NOMO-1 treated with DMSO at 0.1 percent for 48 hours (cell line): Measurements from ENCODE around the gene NTMT2.

ENCODE experiments used
- DNase-seq: peaks from one replicate; lab custom pipeline; 2025; ENCODE audit not compliant: unreplicated experiment; lab: John Stamatoyannopoulos, UW

NTMT2 gene

DNA sequence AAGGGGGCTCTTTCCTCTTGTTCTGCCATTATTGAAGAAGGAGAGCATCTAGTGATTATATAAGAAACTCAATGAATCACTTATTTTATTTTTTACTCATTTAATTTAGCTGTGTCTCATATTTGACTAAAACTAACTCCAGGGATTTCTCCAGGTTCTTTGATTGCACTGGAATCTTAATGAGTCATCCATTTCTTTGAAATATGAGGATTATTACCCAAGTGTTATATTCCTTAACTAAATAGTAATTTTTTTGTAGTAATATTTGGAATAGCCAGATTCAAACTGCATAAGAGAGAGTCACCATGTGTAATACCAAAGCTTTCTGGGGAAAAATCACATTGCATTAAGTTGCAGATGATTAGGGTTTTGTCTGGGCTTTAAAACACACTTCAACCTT is 59.5 kb downstream of the NTMT2 start:
- DNase-seq: no peak

DNA sequence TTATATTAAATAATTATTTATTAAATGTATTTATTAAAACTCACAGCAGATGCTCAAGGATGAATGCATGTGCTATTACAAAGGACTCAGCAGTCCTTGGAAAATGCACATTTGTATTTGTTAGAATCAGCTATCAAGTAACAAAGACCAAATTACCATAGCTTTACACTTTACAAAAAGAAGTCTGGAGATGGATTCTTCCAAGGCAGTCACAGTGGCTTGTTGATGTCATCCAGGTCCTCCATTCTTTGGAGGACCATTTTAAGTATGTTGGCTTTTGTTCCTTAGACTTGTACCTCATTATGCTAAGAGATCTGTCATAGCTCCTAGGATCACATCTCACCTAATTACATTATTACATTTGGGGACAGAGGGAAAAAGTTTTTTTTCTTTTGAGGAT is 63.4 kb downstream of the NTMT2 start:
- no peak for DNase-seq

DNA sequence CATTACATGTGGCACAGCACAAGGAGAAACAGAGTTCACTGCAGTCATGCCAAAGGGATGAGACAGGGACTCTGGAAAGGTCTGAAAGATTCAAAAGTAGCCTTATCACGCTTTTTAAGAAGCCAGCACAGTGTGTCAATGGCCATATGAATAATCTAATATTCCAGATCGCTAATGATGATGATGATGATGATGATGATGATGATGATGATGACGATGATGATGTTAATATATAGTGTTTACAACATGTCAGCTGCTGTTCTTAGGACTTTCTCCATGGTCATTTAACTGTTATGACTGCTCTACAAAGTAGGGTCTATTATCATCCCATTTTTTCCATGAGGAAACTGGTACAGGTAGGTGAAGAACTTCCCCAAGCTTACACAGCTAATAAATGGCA is 64.4 kb downstream of the NTMT2 start:
- no peak for DNase-seq

DNA sequence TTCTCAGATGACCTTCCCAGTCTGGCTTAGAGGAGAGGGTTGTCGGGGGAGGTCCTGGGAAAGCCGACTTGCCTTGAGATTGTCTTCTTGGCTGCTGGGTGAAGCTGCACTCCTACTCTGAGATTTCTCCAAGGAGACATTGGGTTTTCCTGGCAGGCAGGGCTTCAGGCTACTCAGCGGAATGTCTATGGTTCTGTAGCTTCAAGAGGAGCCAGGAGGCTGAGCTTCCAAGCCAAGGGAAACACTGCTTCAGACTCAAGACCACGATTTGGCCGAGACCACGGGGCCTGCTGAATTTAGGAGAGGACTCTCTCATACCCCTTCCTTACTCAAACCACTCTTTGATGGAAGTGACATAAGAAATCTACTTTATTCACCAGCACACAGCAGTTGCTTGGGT is 67.8 kb downstream of the NTMT2 start:
- DNase-seq: no peak

DNA sequence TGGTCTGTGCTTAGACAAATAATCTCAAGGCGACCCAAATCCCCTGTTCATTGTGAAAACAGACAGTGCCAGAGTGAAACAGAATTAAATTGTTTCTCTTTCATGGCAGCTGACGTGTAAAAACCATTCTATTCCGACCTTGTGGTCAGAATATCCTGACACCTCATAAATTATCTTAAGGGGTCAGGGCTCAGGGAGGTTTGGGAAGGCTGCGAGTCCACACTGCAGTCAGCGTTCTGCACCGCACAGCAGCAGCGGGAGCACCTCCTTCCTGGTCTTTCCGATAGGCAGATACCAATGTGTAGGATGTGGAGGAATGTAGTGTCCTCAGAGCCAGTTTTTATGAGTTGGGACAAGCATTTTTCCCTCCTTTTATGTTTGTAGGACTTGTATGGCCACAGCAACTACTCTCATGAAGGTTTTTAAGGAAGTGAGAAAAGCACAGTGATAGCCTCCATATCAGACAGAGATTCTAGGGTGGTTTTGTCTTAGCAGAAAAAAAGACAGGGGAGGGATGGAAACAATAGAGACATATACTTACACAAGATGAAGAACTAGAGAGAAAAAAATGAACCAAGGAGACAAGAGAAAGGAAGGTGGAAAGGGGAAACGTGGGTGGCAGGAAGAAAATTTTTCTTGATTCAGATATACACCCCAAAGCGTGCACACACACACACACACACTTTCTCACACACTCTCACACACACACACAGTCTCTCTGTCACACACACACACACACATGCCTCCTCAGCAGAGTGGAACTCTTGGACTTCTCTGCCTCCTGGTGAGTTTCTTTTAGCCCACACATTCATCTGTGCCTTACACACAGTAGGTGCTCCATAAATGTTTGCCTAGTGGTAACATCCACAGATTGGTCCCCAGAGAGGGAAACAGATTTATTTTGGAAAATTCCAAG is 68.6 kb downstream of the NTMT2 start:
- no peak for DNase-seq

DNA sequence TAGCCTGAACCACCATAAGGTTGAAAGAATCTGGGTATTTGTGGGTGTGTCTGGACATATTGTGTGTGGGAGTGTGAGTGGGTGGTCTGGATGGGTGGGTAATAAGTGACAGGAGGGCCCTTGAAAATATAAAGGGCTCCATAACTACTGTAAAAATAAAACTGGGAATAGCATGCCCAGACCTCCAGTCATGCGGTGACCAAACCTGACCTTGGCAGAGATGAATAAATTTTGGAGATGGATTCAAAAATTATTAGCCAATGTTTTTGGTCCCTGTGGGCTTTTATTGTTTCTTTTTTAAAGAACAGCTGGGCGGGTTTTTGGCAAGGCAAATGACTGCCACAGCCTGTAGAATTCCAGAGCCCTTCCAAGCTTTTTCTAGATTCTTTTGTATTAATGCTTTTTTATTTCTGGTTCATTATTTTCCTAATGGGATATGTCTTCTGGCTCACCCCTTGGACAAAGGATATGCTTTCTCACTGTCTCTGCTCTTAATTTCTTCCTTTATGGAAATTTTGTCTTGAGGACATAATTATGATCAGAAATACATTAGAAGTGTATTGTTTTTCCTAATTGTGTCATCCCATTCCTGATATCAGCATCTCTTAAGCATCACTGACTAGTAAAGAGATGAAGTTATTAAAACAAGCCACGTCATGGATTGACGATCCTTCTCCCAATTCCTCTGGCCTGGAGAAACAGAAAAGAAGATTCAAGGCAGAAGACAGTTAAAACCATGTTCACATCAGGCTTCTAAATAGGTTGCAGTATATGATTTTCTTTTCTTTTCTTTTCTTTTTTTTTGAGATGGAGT is 69.5 kb downstream of the NTMT2 start:
- DNase-seq: no peak

DNA sequence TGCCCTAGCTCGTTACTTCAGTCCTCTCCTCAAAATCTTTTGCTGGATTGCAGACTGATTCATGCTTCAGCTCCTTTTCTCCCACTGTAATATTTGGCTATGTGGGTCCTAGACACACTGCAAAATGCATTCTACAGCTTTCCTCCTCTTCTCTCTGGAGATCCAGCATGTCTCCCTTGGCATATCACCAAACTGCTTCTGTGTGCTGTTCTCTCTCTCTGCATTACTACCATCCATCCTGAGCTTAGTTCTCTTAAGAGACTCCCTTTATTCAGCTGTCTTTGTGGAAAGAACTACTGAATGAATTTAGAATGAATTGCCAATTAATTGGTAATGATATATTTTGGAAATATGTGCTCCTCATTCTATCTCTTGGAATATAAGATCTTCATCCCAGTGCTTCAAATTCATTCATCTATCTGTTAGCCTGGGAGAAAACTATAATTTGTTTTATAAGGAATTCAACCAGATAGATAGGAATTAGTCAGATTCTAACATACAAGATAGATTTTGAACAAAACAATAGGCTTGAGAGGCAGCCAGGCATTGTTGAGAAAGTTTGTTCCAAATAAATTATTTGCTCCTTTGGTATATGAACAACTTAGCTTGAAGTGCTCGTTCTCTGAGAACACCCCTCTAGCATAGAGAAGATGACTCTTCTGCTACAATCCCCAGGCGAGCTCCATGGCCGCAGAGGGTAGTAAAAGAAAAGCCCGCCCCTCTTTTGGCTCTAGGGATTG is 71.9 kb downstream of the NTMT2 start:
- DNase-seq: no peak

DNA sequence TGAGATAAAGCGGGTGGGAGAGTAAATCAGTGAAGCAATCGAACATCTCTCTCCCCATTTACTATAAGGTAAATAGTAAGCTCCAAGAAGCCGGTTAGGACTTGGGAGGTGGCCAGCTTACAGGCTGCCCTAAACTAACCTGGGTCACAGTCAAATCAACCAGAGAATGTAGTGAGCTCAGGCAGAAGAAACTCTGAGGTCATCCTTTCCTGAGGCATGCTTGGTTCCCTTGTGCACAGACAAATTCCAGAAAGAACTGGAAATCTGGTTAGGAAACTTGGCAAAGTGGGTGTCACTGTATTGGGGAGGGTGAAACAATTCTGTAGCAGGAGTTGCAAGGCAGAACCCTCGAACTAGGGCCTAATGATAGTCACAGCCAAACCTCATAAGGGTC is 72.5 kb downstream of the NTMT2 start:
- DNase-seq: no peak
